Measurements from ENCODE around the gene PHF21A. TPM values are rescaled to one million over a fixed set of nuclear protein-coding genes. Genes with fewer than 3 reads are reported as not detected.
A peak's percentile ranks its signal among the peaks of the same experiment; 100 is the strongest.

PHF21A gene
- total RNA-seq, 2 experiments from 2014 or later = 23.1 to 56.1 TPM

GRCh38 chr11:46100670-46101069 is 20.6 kb downstream of the PHF21A start:
- no TSS peak for BruUV-seq (replicated peaks)
- peaks cover 1% of the 10 kb centered on the region; the same call in 1 of the 2 replicates for H4K20me1 ChIP-seq (ENCODE audit: insufficient read depth, low read length)
- no peak overlapping the region for H3K27ac ChIP-seq (ENCODE audit: low read depth, low read length, poor library complexity, severe bottlenecking)
- H2AFZ ChIP-seq (ENCODE audit: low read length) = no peak overlapping the region
- H3K4me3 ChIP-seq (ENCODE audit: low read depth, low read length, poor library complexity, severe bottlenecking) = no peak overlapping the region
- TF ChIP-seq CTCF (conservative IDR thresholded peaks at IDR 0.05; ENCODE audit: low read length) = no peak
- no peak overlapping the region for H3K4me2 ChIP-seq (ENCODE audit: low read length)
- intact Hi-C loops (cut with micrococcal nuclease; ENCODE audit: unreplicated experiment) = no loop called here
- CTCF ChIA-PET (ENCODE audit: unreplicated experiment) = no interaction called here
- H3K4me1 ChIP-seq (ENCODE audit: insufficient read depth, low read length, poor library complexity, severe bottlenecking) = peaks cover 17% of the 10 kb centered on the region
- H3K36me3 ChIP-seq (ENCODE audit: insufficient read depth, low read length) = no peaks in the 10 kb centered on the region
- H3K9me3 ChIP-seq (ENCODE audit: low read length) = no peaks in the 10 kb centered on the region
- POLR2A ChIA-PET = interaction anchor here (0.7 kb wide), 2 partner anchors 306 to 1010 kb away, joined by 3 read pairs; no protein-coding TSS in a partner anchor
- no peak for DNase-seq (ENCODE audit: low spot score)
- H3K79me2 ChIP-seq (ENCODE audit: insufficient read depth, low read depth, low read length) = peaks cover 21% of the 10 kb centered on the region; the same call in 1 of the 2 replicates
- H3K9me2 ChIP-seq (ENCODE audit: insufficient read depth, low read length) = no peaks in the 10 kb centered on the region

GRCh38 chr11:46099963-46100316 is 21.3 kb downstream of the PHF21A start:
- POLR2A ChIA-PET = interaction anchor here (0.7 kb wide), 4 partner anchors 9 to 305 kb away, joined by 3 read pairs; no protein-coding TSS in a partner anchor
- Histone ChIP-seq H3K4me2 (ENCODE audit: low read length) (peak overlapping the region; percentile 46), H3K4me1 (ENCODE audit: insufficient read depth, low read length, poor library complexity, severe bottlenecking) (peaks cover 17% of the 10 kb centered on the region), H4K20me1 (ENCODE audit: insufficient read depth, low read length) (no peaks in the 10 kb centered on the region), H3K27ac (ENCODE audit: low read depth, low read length, poor library complexity, severe bottlenecking) (no peak overlapping the region), H3K79me2 (ENCODE audit: insufficient read depth, low read depth, low read length) (peaks cover 21% of the 10 kb centered on the region; the same call in 1 of the 2 replicates), H3K36me3 (ENCODE audit: insufficient read depth, low read length) (no peaks in the 10 kb centered on the region), H3K4me3 (ENCODE audit: low read depth, low read length, poor library complexity, severe bottlenecking) (no peak overlapping the region), H2AFZ (ENCODE audit: low read length) (no peak overlapping the region), H3K9me2 (ENCODE audit: insufficient read depth, low read length) (no peaks in the 10 kb centered on the region), H3K9me3 (ENCODE audit: low read length) (no peaks in the 10 kb centered on the region)
- DNase-seq (ENCODE audit: low spot score) = no peak
- intact Hi-C loops (cut with micrococcal nuclease; ENCODE audit: unreplicated experiment) = no loop called here
- CTCF ChIA-PET (ENCODE audit: unreplicated experiment) = no interaction called here
- BruUV-seq (replicated peaks) = no TSS peak
- TF ChIP-seq CTCF (conservative IDR thresholded peaks at IDR 0.05; ENCODE audit: low read length) (no peak), EZH2phosphoT487 (IDR thresholded peaks at IDR 0.05; ENCODE audit: borderline replicate concordance, low read depth, low read length) (no peak)

- Histone ChIP-seq H3K4me3 (ENCODE audit: low read depth, low read length, poor library complexity, severe bottlenecking) (no peak overlapping the region), H3K36me3 (ENCODE audit: insufficient read depth, low read length) (peaks cover 5% of the 10 kb centered on the region; the same call in 1 of the 2 replicates), H2AFZ (ENCODE audit: low read length) (no peak overlapping the region), H3K4me1 (ENCODE audit: insufficient read depth, low read length, poor library complexity, severe bottlenecking) (no peaks in the 10 kb centered on the region), H3K9me3 (ENCODE audit: low read length) (no peaks in the 10 kb centered on the region), H4K20me1 (ENCODE audit: insufficient read depth, low read length) (no peaks in the 10 kb centered on the region), H3K9me2 (ENCODE audit: insufficient read depth, low read length) (no peaks in the 10 kb centered on the region), H3K27ac (ENCODE audit: low read depth, low read length, poor library complexity, severe bottlenecking) (no peak overlapping the region), H3K79me2 (ENCODE audit: insufficient read depth, low read depth, low read length) (no peaks in the 10 kb centered on the region), H3K4me2 (ENCODE audit: low read length) (no peak overlapping the region)
- intact Hi-C loops (cut with micrococcal nuclease; ENCODE audit: unreplicated experiment) = no loop called here
- ChIA-PET POLR2A (interaction anchor here (0.6 to 0.9 kb wide), 5 partner anchors 10 to 1004 kb away, joined by 3 to 4 read pairs (median 3); partner anchors contain the start of gene PEX16), CTCF (ENCODE audit: unreplicated experiment) (no interaction called here)
- no TSS peak for BruUV-seq (replicated peaks)
- DNase-seq (ENCODE audit: low spot score) = no peak
- no peak for TF ChIP-seq CTCF (conservative IDR thresholded peaks at IDR 0.05; ENCODE audit: low read length)
- TF ChIP-seq EZH2phosphoT487 (IDR thresholded peaks at IDR 0.05; ENCODE audit: borderline replicate concordance, low read depth, low read length) = no peak
Observed at GRCh38 chr11:46090375-46090774, 30.9 kb downstream of the PHF21A start.
